Transverse colon (tissue), 4 donors: ENCODE data around the gene YDJC.

Source experiments
- EP300 ChIP-seq: sonication (generic); formaldehyde crosslinking; IDR thresholded peaks from one replicate; pipeline ENCODE4 v1.6.1; 2017; ENCODE audit warnings: antibody characterized with exemption, low read depth
- POLR2A ChIP-seq: fragments of 450-650 bp; IDR thresholded peaks from one replicate; pipeline ENCODE4 v1.6.1; 2016; ENCODE audit warnings: antibody characterized with exemption, mild to moderate bottlenecking, moderate library complexity
- POLR2AphosphoS5 ChIP-seq, 3 donors: sonication (generic); formaldehyde crosslinking; IDR thresholded peaks; one replicate each; pipeline ENCODE4 v1.6.1; 2016; ENCODE audit warnings: antibody characterized with exemption in 3 of 3
- TF ChIP-seq, protein P1 (sequence below), 5 experiments: fragments of 200-600 bp in 3 of 5; fragments of 450-650 bp in 2 of 5; sonication (generic) in 3 of 5; IDR thresholded peaks; 1 replicate in 2 of 5; 2 replicates in 3 of 5; pipeline ENCODE4 v1.5.1; 2016 to 2017; ENCODE audit warnings: antibody characterized with exemption in 5 of 5, inconsistent platforms in 3 of 5, mild to moderate bottlenecking in 2 of 5, moderate library complexity in 1 of 5

DNA sequence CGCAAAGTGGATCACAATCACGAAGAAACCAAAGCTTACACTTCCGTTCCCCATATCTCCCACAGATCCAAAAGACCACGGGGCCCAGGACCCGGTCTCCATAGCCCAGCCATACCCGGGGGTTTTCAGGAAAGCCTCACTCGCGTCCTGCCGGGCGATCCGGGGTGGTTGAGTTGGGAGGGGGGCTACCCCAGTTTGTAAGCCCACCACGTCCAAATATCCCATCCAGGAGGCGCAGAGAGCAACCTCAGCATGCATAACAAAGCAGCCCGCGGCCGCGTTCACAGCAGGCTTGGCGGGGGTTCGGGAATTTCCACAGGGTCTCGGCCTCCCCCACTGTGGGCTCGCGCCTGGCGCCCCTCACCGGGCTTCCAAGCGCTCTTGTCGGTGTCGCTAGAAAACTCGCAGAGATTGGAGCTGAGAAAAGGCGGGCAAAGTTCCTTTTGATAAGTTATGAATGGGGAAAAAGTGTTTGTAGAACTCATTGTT lies 21.7 kb upstream of the YDJC start:
- TF ChIP-seq, protein P1, sequence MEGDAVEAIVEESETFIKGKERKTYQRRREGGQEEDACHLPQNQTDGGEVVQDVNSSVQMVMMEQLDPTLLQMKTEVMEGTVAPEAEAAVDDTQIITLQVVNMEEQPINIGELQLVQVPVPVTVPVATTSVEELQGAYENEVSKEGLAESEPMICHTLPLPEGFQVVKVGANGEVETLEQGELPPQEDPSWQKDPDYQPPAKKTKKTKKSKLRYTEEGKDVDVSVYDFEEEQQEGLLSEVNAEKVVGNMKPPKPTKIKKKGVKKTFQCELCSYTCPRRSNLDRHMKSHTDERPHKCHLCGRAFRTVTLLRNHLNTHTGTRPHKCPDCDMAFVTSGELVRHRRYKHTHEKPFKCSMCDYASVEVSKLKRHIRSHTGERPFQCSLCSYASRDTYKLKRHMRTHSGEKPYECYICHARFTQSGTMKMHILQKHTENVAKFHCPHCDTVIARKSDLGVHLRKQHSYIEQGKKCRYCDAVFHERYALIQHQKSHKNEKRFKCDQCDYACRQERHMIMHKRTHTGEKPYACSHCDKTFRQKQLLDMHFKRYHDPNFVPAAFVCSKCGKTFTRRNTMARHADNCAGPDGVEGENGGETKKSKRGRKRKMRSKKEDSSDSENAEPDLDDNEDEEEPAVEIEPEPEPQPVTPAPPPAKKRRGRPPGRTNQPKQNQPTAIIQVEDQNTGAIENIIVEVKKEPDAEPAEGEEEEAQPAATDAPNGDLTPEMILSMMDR (IDR thresholded peaks at IDR 0.05) = no peak
- TF ChIP-seq POLR2A = no peak
- no peak for TF ChIP-seq POLR2AphosphoS5 (IDR thresholded peaks at IDR 0.05)
- no peak for TF ChIP-seq EP300
